ENCODE results near the gene LIMS4.
"Not testable (repeated sequence)": the region's sequence is repeated elsewhere in the genome, so short reads cannot be mapped to it uniquely, and the experiment has no call there.

LIMS4 gene

GRCh38 chr2:110450951-110451350, 21.7 kb downstream of the LIMS4 start:
- WGBS, 2 experiments: no CpG with 5 or more reads among the region's 2 CpGs
- H3K9me3 ChIP-seq (ENCODE audit: control insufficient read depth, low read length); H3K36me3 ChIP-seq (ENCODE audit: control insufficient read depth, insufficient read depth, low read length); H3K27ac ChIP-seq (ENCODE audit: insufficient read depth, low read depth, low read length, poor library complexity, severe bottlenecking); H3K4me3 ChIP-seq (ENCODE audit: insufficient read depth, low read depth, low read length); H3K27me3 ChIP-seq (ENCODE audit: control insufficient read depth, insufficient read depth, low read length, poor library complexity, severe bottlenecking); H3K4me1 ChIP-seq (ENCODE audit: control insufficient read depth, insufficient read depth, low read length): not testable (repeated sequence)

GRCh38 chr2:110449127-110449947, 23.3 kb downstream of the LIMS4 start:
- not testable (repeated sequence) for H3K27me3 ChIP-seq (ENCODE audit: control insufficient read depth, insufficient read depth, low read length, poor library complexity, severe bottlenecking); H3K4me1 ChIP-seq (ENCODE audit: control insufficient read depth, insufficient read depth, low read length); H3K36me3 ChIP-seq (ENCODE audit: control insufficient read depth, insufficient read depth, low read length); H3K9me3 ChIP-seq (ENCODE audit: control insufficient read depth, low read length); H3K4me3 ChIP-seq (ENCODE audit: insufficient read depth, low read depth, low read length); H3K27ac ChIP-seq (ENCODE audit: insufficient read depth, low read depth, low read length, poor library complexity, severe bottlenecking)
- WGBS, 2 experiments: no CpG with 5 or more reads among the region's 7 CpGs

GRCh38 chr2:110446644-110447043, 26.0 kb downstream of the LIMS4 start:
- H3K4me3 ChIP-seq (ENCODE audit: insufficient read depth, low read depth, low read length); H3K36me3 ChIP-seq (ENCODE audit: control insufficient read depth, insufficient read depth, low read length); H3K4me1 ChIP-seq (ENCODE audit: control insufficient read depth, insufficient read depth, low read length); H3K27ac ChIP-seq (ENCODE audit: insufficient read depth, low read depth, low read length, poor library complexity, severe bottlenecking); H3K9me3 ChIP-seq (ENCODE audit: control insufficient read depth, low read length); H3K27me3 ChIP-seq (ENCODE audit: control insufficient read depth, insufficient read depth, low read length, poor library complexity, severe bottlenecking): not testable (repeated sequence)
- WGBS, 2 experiments: no CpG with 5 or more reads among the region's 2 CpGs

GRCh38 chr2:110443305-110444005, 29.2 kb downstream of the LIMS4 start:
- H3K9me3 ChIP-seq (ENCODE audit: control insufficient read depth, low read length); H3K4me3 ChIP-seq (ENCODE audit: insufficient read depth, low read depth, low read length); H3K27ac ChIP-seq (ENCODE audit: insufficient read depth, low read depth, low read length, poor library complexity, severe bottlenecking); H3K27me3 ChIP-seq (ENCODE audit: control insufficient read depth, insufficient read depth, low read length, poor library complexity, severe bottlenecking); H3K36me3 ChIP-seq (ENCODE audit: control insufficient read depth, insufficient read depth, low read length); H3K4me1 ChIP-seq (ENCODE audit: control insufficient read depth, insufficient read depth, low read length): not testable (repeated sequence)
- no CpG with 5 or more reads among the region's 8 CpGs for WGBS, 2 experiments

- not testable (repeated sequence) for H3K36me3 ChIP-seq (ENCODE audit: control insufficient read depth, insufficient read depth, low read length); H3K27me3 ChIP-seq (ENCODE audit: control insufficient read depth, insufficient read depth, low read length, poor library complexity, severe bottlenecking); H3K4me3 ChIP-seq (ENCODE audit: insufficient read depth, low read depth, low read length); H3K9me3 ChIP-seq (ENCODE audit: control insufficient read depth, low read length); H3K4me1 ChIP-seq (ENCODE audit: control insufficient read depth, insufficient read depth, low read length); H3K27ac ChIP-seq (ENCODE audit: insufficient read depth, low read depth, low read length, poor library complexity, severe bottlenecking)
- WGBS, 2 experiments: no CpG with 5 or more reads among the region's 1 CpG
Observed at GRCh38 chr2:110441905-110442304, 30.7 kb downstream of the LIMS4 start.

GRCh38 chr2:110434565-110434964, 38.1 kb downstream of the LIMS4 start:
- not testable (repeated sequence) for H3K36me3 ChIP-seq (ENCODE audit: control insufficient read depth, insufficient read depth, low read length); H3K27ac ChIP-seq (ENCODE audit: insufficient read depth, low read depth, low read length, poor library complexity, severe bottlenecking); H3K4me3 ChIP-seq (ENCODE audit: insufficient read depth, low read depth, low read length); H3K27me3 ChIP-seq (ENCODE audit: control insufficient read depth, insufficient read depth, low read length, poor library complexity, severe bottlenecking); H3K4me1 ChIP-seq (ENCODE audit: control insufficient read depth, insufficient read depth, low read length); H3K9me3 ChIP-seq (ENCODE audit: control insufficient read depth, low read length)
- no CpG with 5 or more reads among the region's 6 CpGs for WGBS, 2 experiments

- H3K9me3 ChIP-seq (ENCODE audit: control insufficient read depth, low read length); H3K27me3 ChIP-seq (ENCODE audit: control insufficient read depth, insufficient read depth, low read length, poor library complexity, severe bottlenecking); H3K4me3 ChIP-seq (ENCODE audit: insufficient read depth, low read depth, low read length); H3K27ac ChIP-seq (ENCODE audit: insufficient read depth, low read depth, low read length, poor library complexity, severe bottlenecking); H3K36me3 ChIP-seq (ENCODE audit: control insufficient read depth, insufficient read depth, low read length); H3K4me1 ChIP-seq (ENCODE audit: control insufficient read depth, insufficient read depth, low read length): not testable (repeated sequence)
- WGBS, 2 experiments: 80% methylated on average over 1 of the region's 4 CpGs; no CpG with 5 or more reads in 1 of the 2 experiments
Observed at GRCh38 chr2:110425725-110426124, 46.9 kb downstream of the LIMS4 start.

- H3K4me3 ChIP-seq (ENCODE audit: insufficient read depth, low read depth, low read length); H3K4me1 ChIP-seq (ENCODE audit: control insufficient read depth, insufficient read depth, low read length); H3K9me3 ChIP-seq (ENCODE audit: control insufficient read depth, low read length); H3K27me3 ChIP-seq (ENCODE audit: control insufficient read depth, insufficient read depth, low read length, poor library complexity, severe bottlenecking); H3K36me3 ChIP-seq (ENCODE audit: control insufficient read depth, insufficient read depth, low read length); H3K27ac ChIP-seq (ENCODE audit: insufficient read depth, low read depth, low read length, poor library complexity, severe bottlenecking): not testable (repeated sequence)
- 94% methylated on average over 2 of the region's 4 CpGs; no CpG with 5 or more reads in 1 of the 2 experiments for WGBS, 2 experiments
Observed at GRCh38 chr2:110424421-110424820, 48.2 kb downstream of the LIMS4 start.

- H3K27me3 ChIP-seq (ENCODE audit: control insufficient read depth, insufficient read depth, low read length, poor library complexity, severe bottlenecking); H3K9me3 ChIP-seq (ENCODE audit: control insufficient read depth, low read length); H3K4me1 ChIP-seq (ENCODE audit: control insufficient read depth, insufficient read depth, low read length); H3K27ac ChIP-seq (ENCODE audit: insufficient read depth, low read depth, low read length, poor library complexity, severe bottlenecking); H3K4me3 ChIP-seq (ENCODE audit: insufficient read depth, low read depth, low read length); H3K36me3 ChIP-seq (ENCODE audit: control insufficient read depth, insufficient read depth, low read length): not testable (repeated sequence)
- no CpG with 5 or more reads among the region's 56 CpGs for WGBS, 2 experiments
Observed at GRCh38 chr2:110423574-110423962, 49.0 kb downstream of the LIMS4 start.

- H3K4me3 ChIP-seq (ENCODE audit: insufficient read depth, low read depth, low read length); H3K4me1 ChIP-seq (ENCODE audit: control insufficient read depth, insufficient read depth, low read length); H3K27me3 ChIP-seq (ENCODE audit: control insufficient read depth, insufficient read depth, low read length, poor library complexity, severe bottlenecking); H3K27ac ChIP-seq (ENCODE audit: insufficient read depth, low read depth, low read length, poor library complexity, severe bottlenecking); H3K9me3 ChIP-seq (ENCODE audit: control insufficient read depth, low read length); H3K36me3 ChIP-seq (ENCODE audit: control insufficient read depth, insufficient read depth, low read length): not testable (repeated sequence)
- no CpG with 5 or more reads among the region's 36 CpGs for WGBS, 2 experiments
Observed at GRCh38 chr2:110422852-110423573, 49.6 kb downstream of the LIMS4 start.

Measured in ectodermal cell (in vitro differentiated cells).